Activated B cell treated with CpG ODN at 0.5 μM for 24 hours (primary cell): ENCODE data around the gene TMEM255B. TPM values are rescaled to one million over a fixed set of nuclear protein-coding genes. Genes with fewer than 3 reads are reported as not detected.
"Not testable (repeated sequence)": the region's sequence is repeated elsewhere in the genome, so short reads cannot be mapped to it uniquely, and the experiment has no call there.

ENCODE experiments used
- ATAC-seq: fragments of 200-7000 bp; cut with Tn5 transposase; one replicate; pipeline ENCODE4 v1.10.0; 2021; ENCODE audit warnings: low read depth, mild to moderate bottlenecking, moderate library complexity
- CTCF ChIA-PET: fragments of 350-600 bp; sonication (Branson Sonifier 250); formaldehyde crosslinking; loops from one replicate; lab custom pipeline; 2021; ENCODE audit warnings: antibody characterized with exemption; lab: Charles Lee
- POLR2A ChIA-PET: fragments of 350-600 bp; sonication (Branson Sonifier 250); formaldehyde crosslinking; loops from one replicate; lab custom pipeline; 2021; ENCODE audit warnings: antibody characterized with exemption; lab: Charles Lee
- DNase-seq: peaks from one replicate; pipeline ENCODE4 v3.0.0; 2022
- H3K27ac Mint-ChIP-seq: one replicate; pipeline ENCODE4 v1.8.0; 2020; ENCODE audit warnings: mixed read lengths
- H3K27me3 Mint-ChIP-seq: one replicate; pipeline ENCODE4 v1.8.0; 2021; ENCODE audit warnings: mixed read lengths
- H3K36me3 Mint-ChIP-seq: one replicate; pipeline ENCODE4 v1.8.0; 2021; ENCODE audit warnings: low read depth, mixed read lengths
- H3K4me1 Mint-ChIP-seq: one replicate; pipeline ENCODE4 v1.8.0; 2021; ENCODE audit warnings: mixed read lengths
- H3K4me3 Mint-ChIP-seq: one replicate; pipeline ENCODE4 v1.8.0; 2020; ENCODE audit warnings: mild to moderate bottlenecking, mixed read lengths
- H3K9me3 Mint-ChIP-seq: one replicate; pipeline ENCODE4 v1.8.0; 2020; ENCODE audit warnings: mixed read lengths
- CTCF ChIP-seq: fragments of 200-600 bp; IDR thresholded peaks from one replicate; pipeline ENCODE4 v1.8.0; 2022; ENCODE audit warnings: antibody characterized with exemption, mild to moderate bottlenecking
- intact Hi-C: fragments of 100-400 bp; cut with micrococcal nuclease; formaldehyde crosslinking; loops from one replicate; pipeline ENCODE4 v1.15.1; 2024
- total RNA-seq: library from RNA; stranded (reverse); gene quantifications from 2 replicates; pipeline ENCODE4 v1.2.3, GENCODE V29; 2022

The TMEM255B gene
- total RNA-seq, 1 donor from 2014 or later, result 6.2 TPM

DNA sequence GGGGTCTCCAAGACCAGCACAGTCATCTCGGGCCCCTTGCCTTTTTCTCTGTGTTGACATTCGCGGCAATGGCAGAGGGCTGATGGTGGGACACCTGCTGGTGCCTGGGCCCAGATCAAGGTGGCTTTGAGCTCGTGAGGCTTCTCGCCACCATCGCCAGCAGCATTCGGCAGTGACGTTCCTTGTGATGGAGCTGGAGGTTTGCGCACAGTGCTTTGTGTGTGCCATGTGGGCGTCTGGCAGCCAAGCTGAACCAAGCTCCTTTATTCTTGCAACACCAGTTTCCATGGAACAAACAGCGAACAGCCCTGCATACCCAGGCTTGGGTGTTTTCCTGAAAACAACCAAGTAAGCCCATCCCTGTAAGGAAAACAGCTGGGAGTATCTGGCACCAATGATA is 9.1 kb upstream of the TMEM255B start:
- POLR2A ChIA-PET, result no interaction called here
- intact Hi-C loops, result no loop called here

DNA sequence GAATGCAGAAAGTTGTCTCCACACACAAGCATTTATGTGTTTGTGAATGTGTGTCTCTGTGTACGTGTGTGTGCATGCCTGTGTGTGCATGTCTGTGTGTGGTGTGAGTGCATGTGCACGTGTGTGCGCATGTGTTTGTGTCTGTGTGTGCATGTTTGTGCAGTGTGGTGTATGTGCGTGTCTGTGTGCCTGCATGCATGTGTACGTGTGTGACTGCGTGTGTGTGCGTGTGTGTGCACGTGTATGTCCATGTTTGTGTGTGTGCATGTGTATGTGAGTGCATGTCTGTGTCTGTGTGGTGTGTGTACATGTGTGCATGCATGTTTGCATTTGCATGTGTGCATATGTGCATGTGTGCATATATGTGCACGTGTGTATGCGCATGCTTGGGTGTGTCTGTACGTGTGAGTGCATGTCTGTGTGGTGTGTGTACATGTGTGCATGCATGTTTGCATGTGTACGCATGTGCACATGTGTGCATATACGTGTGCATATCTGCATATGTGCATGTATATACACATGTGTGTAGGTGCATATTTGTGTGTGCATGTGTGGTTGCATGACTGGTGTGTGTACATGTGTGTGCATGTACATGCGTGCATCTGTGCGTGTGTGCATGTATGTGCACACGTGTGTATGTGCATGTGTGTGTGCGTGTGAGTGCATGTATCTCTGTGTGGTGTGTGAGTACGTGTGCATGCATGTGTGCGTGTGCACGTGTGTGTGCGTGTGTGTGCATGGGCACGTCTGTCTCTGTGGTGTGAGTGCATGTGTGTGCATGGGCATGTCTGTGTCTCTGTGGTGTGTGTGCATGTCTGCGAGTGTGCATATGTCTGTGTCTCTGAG is 8.2 kb upstream of the TMEM255B start:
- no peaks in the 10 kb centered on the region for H3K27me3 Mint-ChIP-seq
- DNase-seq (no peak), ATAC-seq (no peak)
- ChIA-PET POLR2A (no interaction called here), CTCF (no interaction called here)
- no peak overlapping the region for H3K27ac Mint-ChIP-seq
- no peaks in the 10 kb centered on the region for H3K36me3 Mint-ChIP-seq
- H3K4me3 Mint-ChIP-seq, result no peak overlapping the region
- TF ChIP-seq CTCF, result no peak
- intact Hi-C loops, result no loop called here
- H3K4me1 Mint-ChIP-seq, result no peaks in the 10 kb centered on the region
- H3K9me3 Mint-ChIP-seq, result peaks cover 5% of the 10 kb centered on the region

More for the DNA sequence above, 9.1 kb upstream of the TMEM255B start:
- ATAC-seq (no peak), DNase-seq (no peak)
- Mint-ChIP-seq H3K27me3 (no peaks in the 10 kb centered on the region), H3K27ac (no peak overlapping the region), H3K4me1 (no peaks in the 10 kb centered on the region), H3K36me3 (no peaks in the 10 kb centered on the region), H3K9me3 (peaks cover 5% of the 10 kb centered on the region), H3K4me3 (no peak overlapping the region)
- TF ChIP-seq CTCF, result no peak
- CTCF ChIA-PET, result no interaction called here

GRCh38 chr13:113751491-113751890 is 7.5 kb upstream of the TMEM255B start:
- Mint-ChIP-seq H3K36me3 (no peaks in the 10 kb centered on the region), H3K9me3 (peaks cover 5% of the 10 kb centered on the region), H3K4me3 (no peak overlapping the region), H3K4me1 (no peaks in the 10 kb centered on the region), H3K27me3 (no peaks in the 10 kb centered on the region), H3K27ac (no peak overlapping the region)
- ATAC-seq, result no peak
- TF ChIP-seq CTCF, result no peak
- CTCF ChIA-PET, result no interaction called here
- intact Hi-C loops, result no loop called here
- POLR2A ChIA-PET, result no interaction called here
- DNase-seq, result no peak

GRCh38 chr13:113752211-113752986 is 6.6 kb upstream of the TMEM255B start:
- ATAC-seq, H3K36me3 Mint-ChIP-seq, H3K9me3 Mint-ChIP-seq, CTCF ChIA-PET, H3K4me3 Mint-ChIP-seq, H3K27ac Mint-ChIP-seq, H3K27me3 Mint-ChIP-seq, DNase-seq, intact Hi-C loops, POLR2A ChIA-PET, H3K4me1 Mint-ChIP-seq: not testable (repeated sequence)

DNA sequence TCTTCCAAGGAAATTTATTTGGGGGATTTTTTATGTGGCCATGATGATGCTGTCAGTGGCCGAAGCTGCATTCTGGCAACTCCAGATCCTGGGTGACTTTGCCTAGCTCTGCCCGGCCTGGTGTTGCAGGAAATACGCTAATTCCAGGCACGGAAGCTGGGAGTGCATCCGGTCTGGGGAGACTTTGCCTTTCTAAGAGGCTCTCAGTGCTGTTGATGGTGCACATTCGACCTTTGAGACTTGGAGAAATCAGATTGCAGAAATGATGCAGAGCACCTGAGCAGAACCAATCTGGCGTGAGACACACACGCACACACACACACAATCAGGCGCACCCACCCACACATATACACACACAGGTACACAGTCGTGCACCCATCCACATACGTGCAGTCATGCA is 5.9 kb upstream of the TMEM255B start:
- H3K4me1 Mint-ChIP-seq, result peaks cover 5% of the 10 kb centered on the region
- ChIA-PET CTCF (no interaction called here), POLR2A (no interaction called here)
- intact Hi-C loops, result no loop called here
- DNase-seq, result no peak
- no peak for TF ChIP-seq CTCF
- no peak overlapping the region for H3K4me3 Mint-ChIP-seq
- no peak overlapping the region for H3K27ac Mint-ChIP-seq
- no peak for ATAC-seq
- no peaks in the 10 kb centered on the region for H3K27me3 Mint-ChIP-seq
- peaks cover 5% of the 10 kb centered on the region for H3K9me3 Mint-ChIP-seq
- no peaks in the 10 kb centered on the region for H3K36me3 Mint-ChIP-seq
